Muscle of back (tissue), 10 donors: Measurements from ENCODE around the gene NKX2-2. TPM values are rescaled to one million over a fixed set of nuclear protein-coding genes. Genes with fewer than 3 reads are reported as not detected.

Experiments
- polyA plus RNA-seq, 10 donors: library from polyadenylated mRNA; unstranded; fragments of 120-200 nt; gene quantifications; one replicate each; pipeline ENCODE4 v1.2.1, GENCODE V29; 2013; ENCODE audit not compliant: insufficient read length in 10 of 10

The NKX2-2 gene
- polyA plus RNA-seq, 10 donors, result 0.11 to 0.32 (median 0.20) TPM; not detected in 3

Other genes starting within 250 kb of the NKX2-2 start
- 10 to 100 TPM; 39.5 to 54.9 (median 46.7) TPM for gene XRN2, start 210.7 kb downstream of the NKX2-2 start, polyA plus RNA-seq
- gene NKX2-4, start 116.5 kb downstream of the NKX2-2 start, polyA plus RNA-seq, result not detected
- 1 to 10 TPM; 1.4 to 4.1 (median 2.9) TPM for gene PAX1, start 191.6 kb upstream of the NKX2-2 start, polyA plus RNA-seq